IgD-negative memory B cell (primary cell): ENCODE measurements around the gene ALDH9A1. TPM values are rescaled to one million over a fixed set of nuclear protein-coding genes. Genes with fewer than 3 reads are reported as not detected.
"Not testable (repeated sequence)": the region's sequence is repeated elsewhere in the genome, so short reads cannot be mapped to it uniquely, and the experiment has no call there.

Source experiments
- H3K27ac Mint-ChIP-seq, 3 donors: one replicate each; pipeline ENCODE4 v1.8.0; 2020 to 2022; ENCODE audit warnings: mild to moderate bottlenecking in 3 of 3, mixed read lengths in 3 of 3, moderate library complexity in 1 of 3
- H3K27me3 Mint-ChIP-seq: one replicate; pipeline ENCODE4 v1.8.0; 2021; ENCODE audit warnings: mixed read lengths
- H3K36me3 Mint-ChIP-seq: one replicate; pipeline ENCODE4 v1.8.0; 2020; ENCODE audit warnings: mild to moderate bottlenecking, mixed read lengths
- H3K4me1 Mint-ChIP-seq, 3 donors: one replicate each; pipeline ENCODE4 v1.8.0; 2020 to 2022; ENCODE audit warnings: mixed read lengths in 3 of 3, mild to moderate bottlenecking in 1 of 3
- H3K4me3 Mint-ChIP-seq, 4 donors: one replicate each; pipeline ENCODE4 v1.8.0; 2020 to 2022; ENCODE audit warnings: mild to moderate bottlenecking in 4 of 4, mixed read lengths in 4 of 4, moderate library complexity in 3 of 4
- H3K9me3 Mint-ChIP-seq, 3 donors: one replicate each; pipeline ENCODE4 v1.8.0; 2020 to 2021; ENCODE audit warnings: mixed read lengths in 3 of 3, mild to moderate bottlenecking in 1 of 3
- polyA plus RNA-seq: library from polyadenylated mRNA; unstranded; fragments of 300-500 nt; fragmentation: Illumina TruSeq; gene quantifications from one replicate; pipeline ENCODE4 v1.2.3, GENCODE V29; 2021

The ALDH9A1 gene
- polyA plus RNA-seq, 1 donor from 2014 or later: 92.4 TPM

GRCh38 chr1:165675794-165676193, 22.6 kb downstream of the ALDH9A1 start:
- no peak overlapping the region for H3K27ac Mint-ChIP-seq
- H3K9me3 Mint-ChIP-seq: no peaks in the 10 kb centered on the region
- peaks cover 1 to 5% (median 5%) of the 10 kb centered on the region in 3 donors for H3K4me1 Mint-ChIP-seq
- H3K4me3 Mint-ChIP-seq: no peak overlapping the region
- no peaks in the 10 kb centered on the region for H3K27me3 Mint-ChIP-seq
- peaks cover 27% of the 10 kb centered on the region for H3K36me3 Mint-ChIP-seq

- H3K9me3 Mint-ChIP-seq: no peaks in the 10 kb centered on the region
- no peaks in the 10 kb centered on the region for H3K27me3 Mint-ChIP-seq
- H3K36me3 Mint-ChIP-seq: peaks cover 25% of the 10 kb centered on the region
- no peak overlapping the region for H3K27ac Mint-ChIP-seq
- H3K4me3 Mint-ChIP-seq: no peak overlapping the region
- H3K4me1 Mint-ChIP-seq: peaks cover 1 to 5% (median 5%) of the 10 kb centered on the region in 3 donors
Measured at GRCh38 chr1:165674599-165674998, 23.8 kb downstream of the ALDH9A1 start.

GRCh38 chr1:165671526-165671925, 26.8 kb downstream of the ALDH9A1 start:
- Mint-ChIP-seq H3K27ac (no peak overlapping the region), H3K4me1 (peaks cover 0 to 5% (median 1%) of the 10 kb centered on the region in 3 donors), H3K36me3 (peaks cover 25% of the 10 kb centered on the region), H3K4me3 (no peak overlapping the region), H3K27me3 (no peaks in the 10 kb centered on the region), H3K9me3 (no peaks in the 10 kb centered on the region)

GRCh38 chr1:165668184-165668583, 30.2 kb downstream of the ALDH9A1 start:
- Mint-ChIP-seq H3K36me3 (peaks cover 27% of the 10 kb centered on the region), H3K9me3 (peaks cover 0 to 6% (median 3%) of the 10 kb centered on the region in 3 donors), H3K4me1 (peaks cover 0 to 3% (median 1%) of the 10 kb centered on the region in 3 donors), H3K27me3 (no peaks in the 10 kb centered on the region), H3K4me3 (no peak overlapping the region), H3K27ac (no peak overlapping the region)

- peaks cover 17% of the 10 kb centered on the region for H3K36me3 Mint-ChIP-seq
- no peaks in the 10 kb centered on the region for H3K4me1 Mint-ChIP-seq
- H3K27ac Mint-ChIP-seq: no peak overlapping the region
- peaks cover 0 to 6% (median 3%) of the 10 kb centered on the region in 3 donors for H3K9me3 Mint-ChIP-seq
- no peaks in the 10 kb centered on the region for H3K27me3 Mint-ChIP-seq
- no peak overlapping the region for H3K4me3 Mint-ChIP-seq
Measured at GRCh38 chr1:165666152-165666825, 32.1 kb downstream of the ALDH9A1 start.

GRCh38 chr1:165662186-165662585, 36.2 kb downstream of the ALDH9A1 start:
- Mint-ChIP-seq H3K27ac (peak overlapping the region in 1 of 3 donors; percentile 2), H3K27me3 (no peaks in the 10 kb centered on the region), H3K4me3 (no peak overlapping the region), H3K9me3 (peaks cover 0 to 6% (median 3%) of the 10 kb centered on the region in 3 donors), H3K4me1 (no peaks in the 10 kb centered on the region), H3K36me3 (peaks cover 14% of the 10 kb centered on the region)

- H3K36me3 Mint-ChIP-seq: peaks cover 12% of the 10 kb centered on the region
Measured at GRCh38 chr1:165661703-165662102, 36.7 kb downstream of the ALDH9A1 start.

GRCh38 chr1:165659581-165659895, 38.8 kb downstream of the ALDH9A1 start:
- Mint-ChIP-seq H3K36me3 (no peaks in the 10 kb centered on the region), H3K27me3 (no peaks in the 10 kb centered on the region), H3K4me3 (no peak overlapping the region), H3K4me1 (no peaks in the 10 kb centered on the region), H3K27ac (no peak overlapping the region), H3K9me3 (no peaks in the 10 kb centered on the region)

More at GRCh38 chr1:165661703-165662102, 36.7 kb downstream of the ALDH9A1 start:
- Mint-ChIP-seq H3K4me3 (no peak overlapping the region), H3K27ac (peak overlapping the region in 1 of 3 donors; percentile 2), H3K9me3 (peaks cover 0 to 6% (median 3%) of the 10 kb centered on the region in 3 donors), H3K4me1 (no peaks in the 10 kb centered on the region), H3K27me3 (no peaks in the 10 kb centered on the region)

- not testable (repeated sequence) for H3K27me3 Mint-ChIP-seq, H3K36me3 Mint-ChIP-seq, H3K4me3 Mint-ChIP-seq, H3K9me3 Mint-ChIP-seq, H3K4me1 Mint-ChIP-seq, H3K27ac Mint-ChIP-seq
Measured at GRCh38 chr1:165658766-165659580, 39.4 kb downstream of the ALDH9A1 start.

- peaks cover 10% of the 10 kb centered on the region for H3K36me3 Mint-ChIP-seq
- H3K4me1 Mint-ChIP-seq: peaks cover 8 to 10% (median 9%) of the 10 kb centered on the region in 3 donors
- H3K27ac Mint-ChIP-seq: no peak overlapping the region
- peaks cover 0 to 3% (median 0%) of the 10 kb centered on the region in 3 donors for H3K9me3 Mint-ChIP-seq
- H3K27me3 Mint-ChIP-seq: no peaks in the 10 kb centered on the region
- no peak overlapping the region for H3K4me3 Mint-ChIP-seq
Measured at GRCh38 chr1:165650981-165651625, 47.3 kb downstream of the ALDH9A1 start.

GRCh38 chr1:165648919-165649572, 49.3 kb downstream of the ALDH9A1 start:
- Mint-ChIP-seq H3K27me3 (no peaks in the 10 kb centered on the region), H3K4me1 (peaks cover 15 to 23% (median 16%) of the 10 kb centered on the region in 3 donors), H3K36me3 (peaks cover 10% of the 10 kb centered on the region), H3K4me3 (no peak overlapping the region), H3K27ac (no peak overlapping the region), H3K9me3 (peaks cover 0 to 1% (median 0%) of the 10 kb centered on the region in 3 donors)

GRCh38 chr1:165647970-165648369, 50.4 kb downstream of the ALDH9A1 start:
- H3K4me1 Mint-ChIP-seq: peaks cover 15 to 24% (median 16%) of the 10 kb centered on the region in 3 donors
- H3K27ac Mint-ChIP-seq: peak overlapping the region in 1 of 3 donors; percentile 43
- H3K4me3 Mint-ChIP-seq: no peak overlapping the region
- H3K36me3 Mint-ChIP-seq: peaks cover 3% of the 10 kb centered on the region
- H3K9me3 Mint-ChIP-seq: no peaks in the 10 kb centered on the region
- no peaks in the 10 kb centered on the region for H3K27me3 Mint-ChIP-seq

- no peak overlapping the region for H3K4me3 Mint-ChIP-seq
- no peaks in the 10 kb centered on the region for H3K9me3 Mint-ChIP-seq
- H3K27ac Mint-ChIP-seq: peak overlapping the region in 1 of 3 donors; percentile 43
- peaks cover 15 to 24% (median 16%) of the 10 kb centered on the region in 3 donors for H3K4me1 Mint-ChIP-seq
- H3K27me3 Mint-ChIP-seq: no peaks in the 10 kb centered on the region
- H3K36me3 Mint-ChIP-seq: peaks cover 3% of the 10 kb centered on the region
Measured at GRCh38 chr1:165647517-165647916, 50.8 kb downstream of the ALDH9A1 start.

- Mint-ChIP-seq H3K36me3 (peaks cover 3% of the 10 kb centered on the region), H3K4me1 (peaks cover 16 to 24% (median 19%) of the 10 kb centered on the region in 3 donors), H3K27me3 (no peaks in the 10 kb centered on the region), H3K4me3 (peak overlapping the region in 1 of 4 donors; percentile 77), H3K27ac (no peak overlapping the region), H3K9me3 (no peaks in the 10 kb centered on the region)
Measured at GRCh38 chr1:165645654-165646366, 52.6 kb downstream of the ALDH9A1 start.
